Measurements from ENCODE around the gene CTTN.
"Not testable (repeated sequence)": the region's sequence is repeated elsewhere in the genome, so short reads cannot be mapped to it uniquely, and the experiment has no call there.

Gene CTTN

DNA sequence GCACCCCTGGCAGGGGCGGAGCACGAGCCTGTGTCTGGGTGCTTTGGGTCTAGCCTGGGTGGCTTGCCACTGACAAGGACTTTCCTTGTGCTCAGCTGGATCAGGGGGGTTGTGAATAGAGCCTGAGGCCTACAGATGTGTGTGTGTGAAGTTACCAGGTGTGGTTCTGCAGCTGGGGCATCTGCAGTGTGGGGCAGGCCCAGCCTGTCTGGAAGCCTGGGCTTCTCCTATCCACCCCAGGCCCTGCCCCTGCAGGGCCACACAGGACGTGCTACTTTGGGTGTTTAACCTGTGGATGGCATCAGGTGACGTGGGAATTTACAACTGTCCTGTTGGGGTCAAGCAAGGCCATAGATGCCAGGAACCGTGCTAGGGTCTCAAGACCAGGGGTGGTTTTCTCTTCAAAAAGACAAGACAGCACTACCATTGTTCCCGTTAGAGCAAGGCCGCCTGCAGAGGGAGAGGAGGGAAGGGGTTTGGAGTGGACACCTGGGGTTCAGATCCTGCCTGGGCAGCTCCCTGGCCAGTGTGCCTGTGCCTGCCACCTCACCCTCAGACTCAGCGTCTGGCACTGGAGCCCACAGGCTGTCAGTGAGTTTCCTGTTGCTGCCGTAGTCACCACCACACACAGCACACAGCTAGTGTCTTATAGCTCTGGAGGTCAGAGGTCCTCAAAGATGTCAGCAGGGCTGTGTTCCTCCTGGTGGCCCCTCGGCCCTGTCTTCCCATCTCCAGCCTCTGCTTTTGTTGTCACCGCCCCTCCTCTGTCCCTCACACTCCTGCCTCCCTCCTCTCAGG, 31.6 kb downstream of the CTTN start:
- no peak for DNase-seq

- DNase-seq: no peak
These were observed 32.6 kb downstream of the CTTN start for GRCh38 chr11:70430671-70431574.

DNA sequence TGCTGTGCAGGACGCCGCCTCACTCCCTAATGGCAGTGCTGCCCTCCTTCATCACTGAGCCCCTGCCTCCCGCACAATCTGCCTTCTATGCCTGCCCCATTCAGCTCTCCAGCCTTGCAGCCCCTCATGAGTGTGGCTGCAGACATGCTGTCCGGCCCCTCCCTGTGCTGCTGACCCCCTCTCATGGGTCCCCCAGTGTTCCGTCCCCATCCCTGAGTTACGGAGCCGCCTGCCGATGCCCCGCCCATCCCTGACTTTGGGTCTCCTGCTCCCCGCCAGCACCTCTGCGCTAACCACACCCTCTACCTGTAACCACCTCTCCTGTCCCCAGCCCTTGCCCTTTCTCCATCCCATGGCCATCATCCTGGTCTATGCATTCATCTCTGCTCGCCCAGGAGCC, 33.3 kb downstream of the CTTN start:
- no peak for DNase-seq

GRCh38 chr11:70432065-70432464, 33.7 kb downstream of the CTTN start:
- no peak for DNase-seq

- DNase-seq: no peak
These were observed 34.3 kb downstream of the CTTN start for GRCh38 chr11:70432580-70432979.

GRCh38 chr11:70433038-70433437, 34.7 kb downstream of the CTTN start:
- no peak for DNase-seq

DNA sequence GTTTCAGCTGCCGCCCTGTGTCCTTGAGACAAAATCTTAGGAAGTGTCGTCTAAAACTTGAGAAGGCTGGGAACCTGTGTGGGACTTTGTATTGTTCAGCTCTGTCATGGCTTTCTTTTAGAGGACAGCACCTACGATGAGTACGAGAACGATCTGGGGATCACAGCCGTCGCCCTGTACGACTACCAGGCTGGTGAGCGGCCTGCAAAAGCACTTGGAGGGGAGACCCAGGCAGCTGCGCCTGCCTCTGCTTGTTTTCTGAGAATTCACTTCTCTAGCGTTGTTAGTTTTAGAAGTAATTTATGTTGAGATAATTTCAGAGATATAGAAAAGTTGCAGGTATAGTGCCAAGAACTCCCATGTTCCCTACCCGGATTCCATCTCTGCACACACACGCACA, 35.2 kb downstream of the CTTN start:
- no peak for DNase-seq

GRCh38 chr11:70433966-70434812, 35.9 kb downstream of the CTTN start:
- DNase-seq: no peak

GRCh38 chr11:70434813-70435278, 36.5 kb downstream of the CTTN start:
- no peak for DNase-seq

DNA sequence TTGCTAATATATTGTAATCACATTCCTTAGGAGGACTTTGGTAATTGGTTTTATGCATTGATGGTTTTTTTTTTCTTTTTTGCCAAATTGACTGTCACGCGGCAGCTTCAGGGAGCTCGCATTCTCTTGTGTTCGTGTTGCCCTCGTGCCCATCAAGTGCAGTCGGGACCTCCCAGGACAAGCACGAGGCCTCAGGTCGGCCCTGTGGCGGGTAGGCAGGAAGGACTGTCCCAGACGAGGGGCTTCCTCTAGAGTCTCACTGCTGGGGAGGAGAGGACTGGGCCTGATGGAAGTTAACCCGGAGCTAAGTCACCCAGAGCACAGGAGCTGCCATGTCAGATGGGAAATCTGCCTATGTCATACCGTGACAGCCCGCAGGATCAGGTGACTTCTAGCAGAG, 37.0 kb downstream of the CTTN start:
- no peak for DNase-seq

DNA sequence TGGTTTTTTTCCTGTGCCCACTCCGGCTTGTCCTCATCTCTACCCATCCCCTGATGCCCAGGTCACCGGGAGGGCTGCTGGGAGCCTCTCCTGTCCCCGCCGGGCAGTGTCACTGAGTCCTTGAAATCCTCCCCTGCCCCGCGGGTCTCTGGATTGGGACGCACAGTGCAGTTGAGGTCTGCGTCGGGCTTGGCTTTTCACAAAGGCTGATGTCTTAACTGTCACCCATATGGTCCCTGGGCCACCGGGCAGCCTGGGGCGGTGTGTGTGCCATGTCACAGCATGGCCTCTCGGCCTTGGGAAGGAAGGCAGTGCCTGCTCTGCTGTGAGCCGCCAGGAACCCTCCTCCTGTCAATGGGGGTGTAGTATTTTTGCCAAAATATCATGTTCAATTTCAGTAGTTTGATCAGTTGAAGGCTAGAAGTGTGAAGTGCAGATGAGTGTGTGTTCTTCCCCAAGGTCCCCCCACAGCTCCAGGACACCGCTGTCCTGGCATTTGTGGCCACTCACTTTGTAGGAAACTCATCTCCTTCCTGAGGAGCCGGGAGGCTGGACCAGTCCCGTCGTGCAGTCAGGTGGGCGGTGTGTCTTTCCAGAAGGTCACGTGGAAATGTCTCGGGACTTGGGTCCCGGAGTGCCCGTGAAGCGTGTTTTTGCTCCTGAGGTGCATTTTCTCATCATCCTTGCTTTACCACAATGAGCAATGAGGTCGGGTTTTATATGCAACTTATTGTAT, 37.6 kb downstream of the CTTN start:
- DNase-seq: no peak

GRCh38 chr11:70436501-70436860, 38.2 kb downstream of the CTTN start:
- DNase-seq: no peak

GRCh38 chr11:70437111-70437784, 38.9 kb downstream of the CTTN start:
- no peak for DNase-seq

- no peak for DNase-seq
These were observed 41.9 kb downstream of the CTTN start for GRCh38 chr11:70440206-70440605.

DNA sequence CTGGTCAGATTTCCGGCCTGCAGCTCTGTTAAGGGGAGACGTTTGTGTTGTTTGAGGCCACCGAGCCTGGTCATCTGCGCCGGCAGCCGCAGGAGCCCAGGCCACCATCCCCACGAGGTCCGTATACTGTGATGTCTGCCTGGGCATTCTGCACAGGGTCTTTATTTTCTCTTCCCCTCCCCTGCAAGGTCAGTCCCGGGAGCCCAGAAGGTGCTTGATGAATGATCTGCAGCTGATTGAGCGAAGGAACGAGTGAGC, 45.4 kb downstream of the CTTN start:
- no peak for DNase-seq

DNA sequence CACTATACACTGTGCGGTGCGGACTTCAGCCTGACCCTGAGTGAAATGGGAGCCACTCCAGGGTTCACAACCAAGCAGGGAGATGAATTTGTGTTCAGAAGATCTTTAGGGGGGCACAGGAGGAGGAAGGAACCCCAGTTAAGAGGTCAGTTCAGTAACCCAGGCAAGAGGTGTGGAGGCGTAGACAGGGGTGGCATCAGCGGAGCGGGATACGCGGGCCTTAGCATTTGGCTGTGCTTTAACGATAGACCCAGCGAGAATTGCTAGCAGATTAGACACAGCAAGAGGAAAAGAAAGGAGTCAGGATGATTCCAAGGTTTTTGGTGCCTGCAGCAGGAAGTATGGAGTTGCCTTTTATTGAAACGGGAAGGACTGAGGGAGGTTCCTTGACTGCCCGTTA, 46.8 kb downstream of the CTTN start:
- DNase-seq: no peak

DNA sequence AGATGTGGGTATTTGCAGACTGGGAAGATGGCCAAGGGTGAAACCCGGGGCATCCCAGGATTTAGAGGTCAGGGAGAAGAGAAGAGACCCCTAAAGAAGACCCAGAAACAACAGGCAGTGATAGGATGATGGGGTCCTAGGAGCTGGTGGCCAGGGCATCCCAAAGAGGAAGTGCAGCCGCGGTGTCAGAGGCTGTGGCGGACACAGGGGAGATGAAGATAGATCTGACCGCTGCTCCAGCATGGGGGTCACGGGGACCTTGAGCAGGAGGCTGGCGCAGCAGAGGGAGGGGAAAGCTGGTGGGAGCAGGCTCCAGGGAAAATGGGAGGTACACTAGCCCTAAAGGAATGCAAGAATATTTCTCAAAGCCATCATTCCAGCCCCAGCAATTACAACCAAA, 47.3 kb downstream of the CTTN start:
- no peak for DNase-seq

GRCh38 chr11:70448983-70449567, 50.7 kb downstream of the CTTN start:
- DNase-seq: no peak

GRCh38 chr11:70454197-70454767, 56.0 kb downstream of the CTTN start:
- DNase-seq: no peak

- not testable (repeated sequence) for DNase-seq
These were observed 56.5 kb downstream of the CTTN start for GRCh38 chr11:70454811-70455210.

GRCh38 chr11:70455354-70455753, 57.0 kb downstream of the CTTN start:
- DNase-seq: no peak

Measured in effector CD8-positive, alpha-beta T cell (primary cell).